Tibial artery (tissue), 4 donors: ENCODE data around the gene KSR1.
"Not testable (repeated sequence)": the region's sequence is repeated elsewhere in the genome, so short reads cannot be mapped to it uniquely, and the experiment has no call there.

ENCODE experiments used
- DNase-seq, 2 donors: peaks; one replicate each; pipeline ENCODE4 v3.0.0-alpha.2; 2019
- H3K27ac ChIP-seq, 2 donors: fragments of 200-600 bp; sonication (generic) in 1 of 2; 1 replicate in 1 of 2; 2 replicates in 1 of 2; pipeline ENCODE4 v1.5.1; 2018 to 2019; ENCODE audit warnings: mild to moderate bottlenecking in 1 of 2
- H3K27me3 ChIP-seq, 2 donors: fragments of 200-600 bp; sonication (generic) in 1 of 2; one replicate each; pipeline versions ENCODE4 v1.5.1 to v1.6.0; 2016 to 2019
- H3K36me3 ChIP-seq, 3 donors: fragments of 200-600 bp; sonication (generic) in 2 of 3; one replicate each; pipeline ENCODE4 v1.5.1; 2016 to 2019; ENCODE audit warnings: mild to moderate bottlenecking in 2 of 3
- H3K4me1 ChIP-seq, 4 donors: fragments of 200-600 bp; sonication (generic) in 2 of 4; 1 replicate in 3 of 4; 2 replicates in 1 of 4; pipeline ENCODE4 v1.5.1; 2016 to 2019
- H3K4me3 ChIP-seq, 2 donors: fragments of 200-600 bp; sonication (generic) in 1 of 2; 1 replicate in 1 of 2; 2 replicates in 1 of 2; pipeline ENCODE4 v1.5.1; 2018 to 2019; ENCODE audit warnings: mild to moderate bottlenecking in 2 of 2
- H3K9me3 ChIP-seq, 3 donors: fragments of 200-600 bp; sonication (generic) in 1 of 3; one replicate each; pipeline ENCODE4 v1.5.1; 2016 to 2019
- intact Hi-C: fragments of 100-400 bp; cut with DNase I; formaldehyde crosslinking; loops from one replicate; pipeline ENCODE4 v1.15.0; 2023; ENCODE audit warnings: low total_unique reads
- TF ChIP-seq, protein P1 (sequence below), 2 experiments: fragments of 200-600 bp in 1 of 2; fragments of 450-650 bp in 1 of 2; IDR thresholded peaks; one replicate each; pipeline ENCODE4 v1.5.1; 2017 to 2019; ENCODE audit warnings: antibody characterized with exemption in 2 of 2, mild to moderate bottlenecking in 1 of 2, moderate library complexity in 1 of 2

KSR1 gene

DNA sequence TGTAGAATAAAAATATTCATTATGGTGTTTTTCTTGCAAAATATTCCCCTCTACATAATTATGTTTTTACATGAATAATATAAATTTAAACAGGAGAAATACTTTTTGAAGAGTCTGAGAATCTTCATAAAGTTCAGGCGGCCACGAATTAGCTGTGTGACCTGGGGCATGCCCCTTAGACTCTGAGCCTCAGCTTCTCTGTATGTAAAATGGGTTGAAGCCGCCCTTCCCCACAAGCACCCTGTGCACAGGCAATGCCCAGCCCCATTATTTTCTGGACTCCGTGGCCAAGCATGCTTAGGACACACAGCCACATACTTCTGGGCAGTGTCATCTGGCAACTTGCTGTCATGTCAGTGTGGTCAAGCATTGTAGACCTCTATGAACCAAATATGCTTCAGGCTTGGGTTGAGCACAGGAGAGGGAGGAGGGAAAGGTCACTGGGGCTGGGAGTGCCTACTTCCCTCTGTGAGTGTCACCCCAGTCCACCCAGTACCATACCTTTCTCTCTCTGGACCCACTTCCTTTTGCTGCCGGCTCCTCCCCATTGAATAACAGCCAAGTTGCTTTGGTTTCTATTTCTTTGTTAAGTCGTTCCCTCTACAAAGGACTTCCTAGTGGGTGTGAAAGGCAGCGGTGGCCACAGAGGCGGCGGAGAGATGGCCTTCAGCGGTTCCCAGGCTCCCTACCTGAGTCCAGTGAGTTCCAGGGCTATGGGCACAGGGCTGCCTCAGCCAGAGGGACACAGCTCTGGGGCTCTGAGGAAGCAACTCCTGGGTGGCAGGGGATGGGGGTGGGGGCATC is 174.6 kb downstream of the KSR1 start, which contains the start of gene LGALS9:
TSS of gene LGALS9 (plus strand) at position 582 of the 804 bp plus-strand sequence. CDS start at position 660, 78 bp downstream.
- Histone ChIP-seq H3K4me1 (peaks cover 0 to 33% (median 22%) of the 10 kb centered on the region in 4 donors), H3K27me3 (no peaks in the 10 kb centered on the region), H3K36me3 (peaks cover 0 to 8% (median 5%) of the 10 kb centered on the region in 3 donors), H3K27ac (peak within 1 kb of the TSS; percentile 39 to 44), H3K9me3 (no peaks in the 10 kb centered on the region), H3K4me3 (peak within 1 kb of the TSS; percentile 18 to 38)
- TF ChIP-seq, protein P1, sequence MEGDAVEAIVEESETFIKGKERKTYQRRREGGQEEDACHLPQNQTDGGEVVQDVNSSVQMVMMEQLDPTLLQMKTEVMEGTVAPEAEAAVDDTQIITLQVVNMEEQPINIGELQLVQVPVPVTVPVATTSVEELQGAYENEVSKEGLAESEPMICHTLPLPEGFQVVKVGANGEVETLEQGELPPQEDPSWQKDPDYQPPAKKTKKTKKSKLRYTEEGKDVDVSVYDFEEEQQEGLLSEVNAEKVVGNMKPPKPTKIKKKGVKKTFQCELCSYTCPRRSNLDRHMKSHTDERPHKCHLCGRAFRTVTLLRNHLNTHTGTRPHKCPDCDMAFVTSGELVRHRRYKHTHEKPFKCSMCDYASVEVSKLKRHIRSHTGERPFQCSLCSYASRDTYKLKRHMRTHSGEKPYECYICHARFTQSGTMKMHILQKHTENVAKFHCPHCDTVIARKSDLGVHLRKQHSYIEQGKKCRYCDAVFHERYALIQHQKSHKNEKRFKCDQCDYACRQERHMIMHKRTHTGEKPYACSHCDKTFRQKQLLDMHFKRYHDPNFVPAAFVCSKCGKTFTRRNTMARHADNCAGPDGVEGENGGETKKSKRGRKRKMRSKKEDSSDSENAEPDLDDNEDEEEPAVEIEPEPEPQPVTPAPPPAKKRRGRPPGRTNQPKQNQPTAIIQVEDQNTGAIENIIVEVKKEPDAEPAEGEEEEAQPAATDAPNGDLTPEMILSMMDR (IDR thresholded peaks at IDR 0.05): no peak
- no peak for DNase-seq
- intact Hi-C loops: no loop called here

DNA sequence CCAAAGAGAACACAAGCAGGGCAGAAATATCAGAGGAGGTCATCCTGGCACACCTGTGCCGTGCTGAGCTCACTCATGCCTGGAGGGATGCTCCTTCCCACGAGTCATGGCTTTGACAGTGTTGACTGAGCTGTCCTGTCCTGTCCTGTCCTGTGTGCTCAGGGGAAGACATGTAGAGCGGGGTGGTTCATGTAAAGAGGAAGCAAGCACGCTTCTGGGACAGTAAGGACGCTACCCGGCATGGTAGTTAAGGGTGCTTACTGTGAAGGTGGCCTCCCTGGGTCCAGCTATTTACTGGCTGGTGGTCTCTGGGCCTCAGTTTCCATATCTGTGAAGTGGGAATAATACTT is 175.1 kb downstream of the KSR1 start:
- Histone ChIP-seq H3K36me3 (peaks cover 0 to 7% (median 5%) of the 10 kb centered on the region in 3 donors), H3K27me3 (no peaks in the 10 kb centered on the region), H3K9me3 (no peaks in the 10 kb centered on the region), H3K4me1 (peaks cover 0 to 33% (median 22%) of the 10 kb centered on the region in 4 donors), H3K4me3 (peak overlapping the region; percentile 18 to 38), H3K27ac (peak overlapping the region; percentile 28 to 39)
- intact Hi-C loops: no loop called here
- TF ChIP-seq, protein P1 (IDR thresholded peaks at IDR 0.05): no peak
- DNase-seq: no peak

DNA sequence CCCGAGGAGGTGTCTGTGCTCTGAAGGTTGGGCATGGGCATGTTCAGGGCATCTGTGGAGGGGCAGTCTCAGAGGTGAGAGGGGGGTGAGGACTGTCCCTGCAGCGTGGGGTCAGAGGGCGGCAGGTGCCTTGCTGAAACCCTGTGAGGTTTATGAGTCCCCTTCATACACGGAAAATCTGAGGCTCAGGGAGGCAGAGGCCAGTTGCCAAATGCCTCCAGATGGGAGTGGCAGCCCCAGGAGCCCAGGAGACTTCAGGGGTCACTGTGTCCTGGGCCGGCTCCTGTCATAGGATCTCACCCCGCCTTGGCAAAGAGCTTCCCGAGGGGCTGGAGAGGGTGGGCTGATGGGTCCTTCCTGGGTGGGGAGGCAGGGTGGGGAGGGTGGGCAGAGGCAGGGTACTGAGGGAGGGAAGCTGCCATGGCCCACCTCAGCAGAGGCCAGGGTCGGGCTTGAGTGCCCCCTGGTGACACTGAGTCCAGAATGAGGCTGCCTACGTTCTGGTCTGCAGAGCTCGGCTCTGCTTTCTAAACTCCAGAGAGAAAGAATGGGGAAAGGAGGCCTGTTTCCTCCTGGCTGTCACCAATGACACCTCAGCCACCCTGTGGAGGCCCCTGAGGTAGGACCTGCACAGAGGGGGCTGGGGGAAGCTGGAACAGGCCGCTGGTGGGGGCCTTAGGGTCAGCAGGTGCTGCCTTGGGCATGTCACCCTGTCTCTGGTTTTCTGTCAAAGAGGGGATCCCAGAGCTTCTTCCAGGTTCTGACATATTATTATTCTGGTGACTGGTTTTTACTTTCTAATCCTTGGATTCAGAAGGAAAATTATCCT is 175.9 kb downstream of the KSR1 start:
- H3K4me3 ChIP-seq: peak overlapping the region; percentile 18 to 38
- H3K9me3 ChIP-seq: no peaks in the 10 kb centered on the region
- peaks cover 0 to under 1% (median 0%) of the 10 kb centered on the region in 3 donors for H3K36me3 ChIP-seq
- intact Hi-C loops: no loop called here
- no peaks in the 10 kb centered on the region for H3K27me3 ChIP-seq
- H3K4me1 ChIP-seq: peaks cover 0 to 33% (median 22%) of the 10 kb centered on the region in 4 donors
- H3K27ac ChIP-seq: peak overlapping the region; percentile 39 to 44
- no peak for DNase-seq
- TF ChIP-seq, protein P1 (IDR thresholded peaks at IDR 0.05): no peak

DNA sequence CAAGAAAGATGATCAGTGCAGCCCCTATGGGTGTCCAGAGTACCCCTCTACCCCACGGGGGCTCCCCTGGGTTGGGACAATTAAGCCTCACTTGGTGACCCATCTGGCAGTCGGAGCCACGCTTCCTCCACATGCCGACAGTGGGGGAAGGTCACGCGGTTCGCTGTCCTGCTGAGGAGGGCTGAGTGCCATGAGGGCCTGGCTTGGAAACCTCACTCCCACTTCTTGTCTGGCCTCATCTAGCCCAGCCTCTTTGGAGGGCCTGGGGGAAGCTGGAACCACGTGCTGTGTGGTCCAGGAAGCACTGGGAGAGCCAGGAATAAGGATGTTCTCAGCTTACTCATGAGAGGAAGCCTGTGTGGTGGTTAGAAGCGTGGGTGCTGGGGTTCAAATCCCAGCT is 176.5 kb downstream of the KSR1 start:
- intact Hi-C loops, H3K27me3 ChIP-seq, H3K9me3 ChIP-seq, H3K4me3 ChIP-seq, H3K36me3 ChIP-seq: not testable (repeated sequence)
- peak overlapping the region; percentile 44 to 50 for H3K27ac ChIP-seq
- DNase-seq: peak; percentile 90 to 92
- peaks cover 0 to 33% (median 22%) of the 10 kb centered on the region in 4 donors for H3K4me1 ChIP-seq

DNA sequence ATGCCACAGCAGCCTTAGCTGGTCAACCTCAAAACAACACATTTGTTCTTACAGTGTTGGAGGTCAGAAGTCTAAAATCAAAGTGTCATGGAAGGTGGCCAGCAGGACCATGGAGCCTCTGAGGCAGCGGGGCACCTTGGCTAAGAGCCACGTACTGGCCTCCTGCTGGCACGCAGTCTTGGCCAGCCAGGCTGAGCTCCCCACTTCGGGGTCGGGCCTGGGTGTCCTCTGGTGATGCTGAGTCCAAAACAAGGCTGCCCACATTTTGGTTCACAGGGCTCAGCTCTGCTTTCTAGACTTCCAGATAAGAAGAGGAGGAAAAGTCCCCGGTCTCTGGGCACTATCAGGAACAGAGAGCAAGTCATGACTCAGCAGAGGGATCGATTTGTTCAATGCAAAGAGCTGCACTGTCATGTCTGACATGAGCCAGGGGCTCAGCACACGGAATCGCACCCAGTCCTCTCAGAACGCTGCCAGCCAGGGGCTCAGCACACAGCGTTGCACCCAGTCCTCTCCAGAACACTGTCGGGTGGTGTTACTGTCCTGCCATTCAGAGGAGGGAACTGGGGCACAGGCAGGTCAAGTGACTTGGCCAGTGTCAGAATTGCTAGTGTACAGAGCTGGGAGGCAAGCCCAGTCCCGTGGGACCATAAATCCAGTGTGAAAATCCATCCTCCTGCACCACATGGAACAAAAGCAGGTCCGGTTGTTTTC is 177.2 kb downstream of the KSR1 start:
- Histone ChIP-seq H3K27me3 (no peaks in the 10 kb centered on the region), H3K36me3 (no peaks in the 10 kb centered on the region), H3K27ac (peak overlapping the region; percentile 44 to 50), H3K4me3 (no peak overlapping the region), H3K9me3 (no peaks in the 10 kb centered on the region), H3K4me1 (peaks cover 0 to 33% (median 22%) of the 10 kb centered on the region in 4 donors)
- intact Hi-C loops: no loop called here
- TF ChIP-seq, protein P1 (IDR thresholded peaks at IDR 0.05): no peak
- peak; percentile 55 to 78 for DNase-seq
